Smooth muscle cell (in vitro differentiated cells): ENCODE data around the gene HLA-DPA1. TPM values are rescaled to one million over a fixed set of nuclear protein-coding genes. Genes with fewer than 3 reads are reported as not detected.

ENCODE experiments used
- DNase-seq: peaks from one replicate; lab custom pipeline; 2025; ENCODE audit not compliant: unreplicated experiment; lab: John Stamatoyannopoulos, UW
- H2AFZ ChIP-seq: fragments of 200-600 bp; sonication (generic); 2 replicates; pipeline ENCODE4 v1.6.0; 2016; ENCODE audit warnings: antibody characterized with exemption, low read depth, mild to moderate bottlenecking
- H3F3A ChIP-seq: fragments of 200-600 bp; sonication (generic); 2 replicates; pipeline ENCODE4 v1.6.0; 2017; ENCODE audit warnings: antibody characterized with exemption, low read depth
- H3K27ac ChIP-seq: fragments of 200-600 bp; sonication (generic); 2 replicates; pipeline ENCODE4 v1.5.1; 2016; ENCODE audit warnings: low read depth, mild to moderate bottlenecking
- H3K27me3 ChIP-seq: fragments of 200-600 bp; sonication (generic); 2 replicates; pipeline ENCODE4 v1.6.1; 2016; ENCODE audit warnings: low read depth, mild to moderate bottlenecking
- H3K36me3 ChIP-seq: fragments of 200-600 bp; sonication (generic); 2 replicates; pipeline ENCODE4 v1.5.1; 2016; ENCODE audit warnings: low read depth
- H3K4me1 ChIP-seq: fragments of 200-600 bp; sonication (generic); 2 replicates; pipeline ENCODE4 v1.5.1; 2016; ENCODE audit warnings: low read depth
- H3K4me2 ChIP-seq: fragments of 200-600 bp; sonication (generic); 2 replicates; pipeline ENCODE4 v1.6.0; 2016; ENCODE audit warnings: mild to moderate bottlenecking
- H3K4me3 ChIP-seq: fragments of 200-600 bp; sonication (generic); 2 replicates; pipeline ENCODE4 v1.5.1; 2016; ENCODE audit warnings: mild to moderate bottlenecking
- H3K79me2 ChIP-seq: fragments of 200-600 bp; sonication (generic); 2 replicates; pipeline ENCODE4 v1.6.0; 2016; ENCODE audit warnings: low read depth, mild to moderate bottlenecking
- H3K9ac ChIP-seq: fragments of 200-600 bp; sonication (generic); 2 replicates; pipeline ENCODE4 v1.6.0; 2016; ENCODE audit warnings: low read depth
- H3K9me3 ChIP-seq: fragments of 200-600 bp; sonication (generic); replicated peaks from 2 replicates; pipeline ENCODE4 v1.5.1; 2016; ENCODE audit warnings: low read depth
- H4K20me1 ChIP-seq: fragments of 200-600 bp; sonication (generic); 2 replicates; pipeline ENCODE4 v1.6.0; 2016; ENCODE audit warnings: low read depth
- CTCF ChIP-seq: fragments of 200-600 bp; sonication (generic); IDR thresholded peaks from 2 replicates; pipeline ENCODE4 v1.5.1; 2017; ENCODE audit warnings: borderline replicate concordance, mild to moderate bottlenecking, antibody characterized with exemption; ENCODE audit not compliant: insufficient read depth, poor library complexity, severe bottlenecking
- WGBS: methylation state at CpG from one replicate; pipeline ENCODE4 v1.1.7; 2016; ENCODE audit warnings: low lambda C conversion rate; 5-methylcytosine and 5-hydroxymethylcytosine counted together
- polyA plus RNA-seq: library from polyadenylated mRNA; unstranded; fragments of >200 nt; fragmentation: Nextera tagmentation; extraction: Ambion mirVana; gene quantifications from 2 replicates; pipeline ENCODE4 v1.2.1, GENCODE V29; 2016
- total RNA-seq: library from RNA; depleted of rRNA; stranded (reverse); fragments of >200 nt; gene quantifications from 2 replicates; pipeline ENCODE4 v1.2.3, GENCODE V29; 2014

HLA-DPA1 gene
- total and polyA plus RNA-seq, 2 experiments from 2014 or later = 1.1 to 1.3 TPM

- H3K27me3 ChIP-seq = no peaks in the 10 kb centered on the region
- TF ChIP-seq CTCF = peak; percentile 52
- no peaks in the 10 kb centered on the region for H4K20me1 ChIP-seq
- WGBS = 21% methylated on average over 2 of the region's 2 CpGs
- no peak overlapping the region for H2AFZ ChIP-seq
- H3K36me3 ChIP-seq = no peaks in the 10 kb centered on the region
- no peak overlapping the region for H3K9ac ChIP-seq
- no peak overlapping the region for H3K4me2 ChIP-seq
- DNase-seq = no peak
- no peaks in the 10 kb centered on the region for H3K4me1 ChIP-seq
- peaks cover 7% of the 10 kb centered on the region for H3F3A ChIP-seq
- no peaks in the 10 kb centered on the region for H3K79me2 ChIP-seq
- H3K9me3 ChIP-seq = no peaks in the 10 kb centered on the region
- H3K4me3 ChIP-seq = no peak overlapping the region
- H3K27ac ChIP-seq = no peak overlapping the region
Measured at GRCh38 chr6:33082702-33083101, 9.3 kb upstream of the HLA-DPA1 start.

- Histone ChIP-seq H3K4me2 (peak overlapping the region; percentile 99), H3F3A (peaks cover 7% of the 10 kb centered on the region), H3K36me3 (no peaks in the 10 kb centered on the region), H2AFZ (peak overlapping the region; percentile 100), H3K9ac (peak overlapping the region; percentile 51), H3K9me3 (no peaks in the 10 kb centered on the region), H3K4me3 (peak overlapping the region; percentile 82), H3K4me1 (no peaks in the 10 kb centered on the region), H3K27ac (no peak overlapping the region), H3K79me2 (no peaks in the 10 kb centered on the region), H4K20me1 (no peaks in the 10 kb centered on the region), H3K27me3 (no peaks in the 10 kb centered on the region)
- TF ChIP-seq CTCF = no peak
- WGBS = 65% methylated on average over 16 of the region's 16 CpGs
- no peak for DNase-seq
Measured at GRCh38 chr6:33081098-33081824, 7.8 kb upstream of the HLA-DPA1 start.

DNA sequence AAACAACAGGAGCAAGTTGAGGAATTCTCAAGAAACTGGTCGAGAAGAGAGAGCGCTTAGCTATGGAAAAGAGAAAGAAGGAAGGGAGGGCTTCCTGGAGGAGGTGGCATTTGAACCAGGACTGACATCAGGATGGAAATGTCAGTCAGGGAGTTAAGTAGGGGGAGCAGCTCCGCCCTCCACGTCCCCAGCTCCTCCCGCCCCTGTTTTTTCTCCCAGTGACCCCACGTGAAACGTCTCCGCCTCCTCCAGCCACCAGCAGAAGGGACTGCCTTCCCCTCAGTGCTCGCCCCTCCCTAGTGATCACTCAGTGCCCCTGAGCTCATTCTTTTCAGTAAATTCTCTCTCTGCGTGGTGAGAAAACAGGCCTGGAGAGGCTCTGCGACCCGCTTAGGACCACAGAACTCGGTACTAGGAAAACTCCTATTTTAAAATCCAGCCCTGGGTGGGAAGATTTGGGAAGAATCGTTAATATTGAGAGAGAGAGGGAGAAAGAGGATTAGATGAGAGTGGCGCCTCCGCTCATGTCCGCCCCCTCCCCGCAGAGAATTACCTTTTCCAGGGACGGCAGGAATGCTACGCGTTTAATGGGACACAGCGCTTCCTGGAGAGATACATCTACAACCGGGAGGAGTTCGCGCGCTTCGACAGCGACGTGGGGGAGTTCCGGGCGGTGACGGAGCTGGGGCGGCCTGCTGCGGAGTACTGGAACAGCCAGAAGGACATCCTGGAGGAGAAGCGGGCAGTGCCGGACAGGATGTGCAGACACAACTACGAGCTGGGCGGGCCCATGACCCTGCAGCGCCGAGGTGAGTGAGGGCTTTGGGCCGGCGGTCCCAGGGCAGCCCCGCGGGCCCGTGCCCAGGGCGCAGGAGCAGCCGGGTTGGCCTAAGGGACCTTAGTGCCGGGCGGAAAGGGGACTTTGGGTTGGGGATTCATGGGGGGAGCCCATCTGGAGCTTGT is 7.0 kb upstream of the HLA-DPA1 start:
- H3K4me1 ChIP-seq = no peaks in the 10 kb centered on the region
- no peak for TF ChIP-seq CTCF
- no peaks in the 10 kb centered on the region for H3K27me3 ChIP-seq
- H3K4me2 ChIP-seq = peak overlapping the region; percentile 99
- WGBS = 7% methylated on average over 45 of the region's 49 CpGs
- H3K9ac ChIP-seq = peak overlapping the region; percentile 89
- H3K4me3 ChIP-seq = peak overlapping the region; percentile 82
- H3K79me2 ChIP-seq = no peaks in the 10 kb centered on the region
- H3K9me3 ChIP-seq = no peaks in the 10 kb centered on the region
- peaks cover 7% of the 10 kb centered on the region for H3F3A ChIP-seq
- DNase-seq = peak; percentile 23
- no peaks in the 10 kb centered on the region for H3K36me3 ChIP-seq
- peak overlapping the region; percentile 65 for H3K27ac ChIP-seq
- no peaks in the 10 kb centered on the region for H4K20me1 ChIP-seq
- H2AFZ ChIP-seq = peak overlapping the region; percentile 100
